ENCODE data around the gene SOX13.

Gene SOX13

DNA sequence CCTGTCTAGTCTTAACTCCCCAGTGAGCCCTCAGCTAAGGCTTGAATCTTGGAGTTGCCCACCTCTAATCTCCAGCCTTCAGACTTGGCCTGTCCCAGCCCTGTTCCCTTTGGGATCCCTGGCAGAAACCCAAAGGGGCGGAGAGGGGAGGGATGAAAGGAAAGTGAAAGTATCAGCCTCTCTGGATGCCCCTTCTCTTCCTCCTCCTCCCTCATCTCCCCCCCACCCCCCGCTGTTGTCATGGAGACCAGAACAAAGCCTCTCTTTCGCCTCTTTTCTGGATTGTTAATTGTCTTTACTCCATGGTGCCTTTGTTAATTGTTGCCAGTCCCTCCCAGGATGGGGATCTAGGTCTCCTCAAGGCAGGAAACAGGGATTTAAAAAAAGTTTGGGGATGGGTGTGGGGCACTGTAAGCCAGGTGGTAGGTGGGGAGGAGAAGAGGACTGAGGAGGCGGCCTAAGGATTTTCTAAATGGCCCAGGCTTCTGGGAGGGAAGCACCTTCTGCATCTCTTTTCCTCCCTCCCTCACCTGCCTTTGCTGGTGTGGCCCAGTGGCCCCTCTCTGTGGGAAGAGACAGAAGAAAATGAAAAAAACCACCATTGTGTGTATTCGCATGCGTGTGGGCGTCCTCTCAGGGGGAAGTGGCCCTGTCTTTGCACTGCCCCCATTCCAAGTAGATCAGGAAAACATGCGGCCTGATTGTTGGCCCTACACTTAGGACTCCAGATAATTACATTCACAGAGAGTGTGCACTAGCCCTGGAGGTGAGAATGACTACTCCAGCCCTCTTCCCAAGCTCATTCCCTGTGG, 7.5 kb upstream of the SOX13 start:
- DNase-seq (ENCODE audit: low read depth in 2 of 2): no peak

DNA sequence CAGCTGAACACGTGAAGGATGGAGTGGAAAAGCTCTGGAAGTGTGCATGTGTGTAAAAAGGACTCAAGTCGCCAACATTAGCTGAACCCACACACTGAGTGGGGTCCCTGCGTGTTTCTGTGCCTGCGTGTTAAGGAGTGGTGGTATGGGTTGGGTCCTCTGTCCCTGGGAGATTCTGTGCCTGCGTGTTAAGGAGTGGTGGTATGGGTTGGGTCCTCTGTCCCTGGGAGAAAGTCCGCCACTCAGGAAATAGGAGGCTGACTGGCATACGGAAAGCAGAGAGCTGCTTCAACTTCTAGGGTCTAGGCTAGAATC, 7.0 kb upstream of the SOX13 start:
- no peak for DNase-seq (ENCODE audit: low read depth in 2 of 2)

DNA sequence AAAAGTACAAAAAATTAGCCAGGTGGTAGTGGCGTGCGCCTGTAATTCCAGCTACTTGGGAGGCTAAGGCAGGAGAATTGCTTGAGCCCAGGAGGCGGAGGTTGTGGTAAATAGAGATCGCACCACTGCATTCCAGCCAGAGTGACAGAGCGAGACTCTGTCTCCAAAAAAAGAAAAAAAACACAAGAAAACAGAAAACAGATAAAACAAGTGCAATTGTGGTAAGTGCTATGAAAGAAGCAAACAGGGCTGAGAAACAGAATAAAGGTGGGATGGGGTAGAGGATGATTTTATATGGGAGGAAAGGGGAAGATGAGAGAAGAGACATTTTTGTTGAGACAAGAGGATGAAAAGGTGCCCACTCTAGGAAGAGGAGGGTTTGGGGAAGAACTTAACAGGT, 5.0 kb upstream of the SOX13 start:
- no peak for DNase-seq (ENCODE audit: low read depth in 2 of 2)

DNA sequence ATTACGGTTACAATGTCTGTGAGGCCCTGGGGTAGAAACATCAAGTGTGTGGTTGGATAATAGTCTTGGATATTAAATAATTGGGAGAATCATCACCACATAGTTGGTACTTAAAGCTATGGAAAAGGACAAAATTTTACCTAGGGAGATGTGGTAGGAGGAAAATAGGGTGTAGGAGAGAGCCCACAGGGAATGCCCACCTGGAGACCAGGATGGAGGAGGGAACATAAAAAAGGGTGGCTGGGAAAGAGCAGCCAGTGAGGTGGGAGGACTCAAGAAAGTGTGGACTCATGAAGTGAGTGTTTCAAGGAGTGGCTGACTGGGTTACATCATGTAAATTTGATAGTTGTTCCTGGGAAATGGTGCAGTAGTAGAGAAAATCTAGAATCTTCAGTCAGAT, 3.0 kb upstream of the SOX13 start:
- no peak for DNase-seq (ENCODE audit: low read depth in 2 of 2)

DNA sequence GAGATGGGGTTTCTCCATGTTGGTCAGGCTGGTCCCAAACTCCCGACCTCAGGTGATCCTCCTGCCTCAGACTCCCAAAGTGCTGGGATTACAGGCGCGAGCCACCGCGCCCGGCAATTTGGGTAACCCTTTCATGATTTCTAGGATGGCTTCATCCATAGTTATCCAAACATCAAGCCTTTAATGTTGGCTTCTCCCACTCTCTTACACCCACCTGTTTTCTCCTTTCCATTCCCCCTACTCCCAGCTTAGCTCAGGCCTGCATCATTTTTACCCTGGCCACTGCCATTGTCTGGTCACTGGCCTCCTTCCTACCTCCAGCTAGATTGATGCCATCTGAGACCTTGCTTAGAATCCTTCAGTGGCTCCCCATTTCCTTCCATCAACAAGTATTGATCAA, 2.0 kb upstream of the SOX13 start:
- no peak for DNase-seq (ENCODE audit: low read depth in 2 of 2)

DNA sequence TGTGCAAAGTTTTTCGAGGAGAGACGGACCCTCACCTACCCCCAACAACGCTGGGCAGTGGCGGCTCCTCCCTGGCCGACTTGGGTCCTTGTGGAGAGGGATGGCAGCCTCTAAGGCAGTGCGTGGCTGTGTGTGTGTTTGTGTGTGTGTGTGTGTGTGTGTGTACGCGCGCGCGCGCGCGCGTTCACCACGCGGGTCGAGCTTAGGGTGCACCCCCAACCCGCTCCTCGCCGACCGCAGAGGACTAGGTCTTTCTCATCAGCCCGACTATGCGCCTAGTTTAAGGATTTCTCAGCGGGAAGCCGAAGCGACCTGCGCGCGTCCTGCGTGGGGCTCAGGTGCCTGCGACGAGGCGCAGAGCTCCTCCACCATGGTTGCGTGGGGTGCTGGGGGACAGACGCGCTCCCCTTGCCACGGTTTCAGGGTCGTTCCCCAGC, 940 bp downstream of the SOX13 start:
- no peak for DNase-seq (ENCODE audit: low read depth in 2 of 2)

DNA sequence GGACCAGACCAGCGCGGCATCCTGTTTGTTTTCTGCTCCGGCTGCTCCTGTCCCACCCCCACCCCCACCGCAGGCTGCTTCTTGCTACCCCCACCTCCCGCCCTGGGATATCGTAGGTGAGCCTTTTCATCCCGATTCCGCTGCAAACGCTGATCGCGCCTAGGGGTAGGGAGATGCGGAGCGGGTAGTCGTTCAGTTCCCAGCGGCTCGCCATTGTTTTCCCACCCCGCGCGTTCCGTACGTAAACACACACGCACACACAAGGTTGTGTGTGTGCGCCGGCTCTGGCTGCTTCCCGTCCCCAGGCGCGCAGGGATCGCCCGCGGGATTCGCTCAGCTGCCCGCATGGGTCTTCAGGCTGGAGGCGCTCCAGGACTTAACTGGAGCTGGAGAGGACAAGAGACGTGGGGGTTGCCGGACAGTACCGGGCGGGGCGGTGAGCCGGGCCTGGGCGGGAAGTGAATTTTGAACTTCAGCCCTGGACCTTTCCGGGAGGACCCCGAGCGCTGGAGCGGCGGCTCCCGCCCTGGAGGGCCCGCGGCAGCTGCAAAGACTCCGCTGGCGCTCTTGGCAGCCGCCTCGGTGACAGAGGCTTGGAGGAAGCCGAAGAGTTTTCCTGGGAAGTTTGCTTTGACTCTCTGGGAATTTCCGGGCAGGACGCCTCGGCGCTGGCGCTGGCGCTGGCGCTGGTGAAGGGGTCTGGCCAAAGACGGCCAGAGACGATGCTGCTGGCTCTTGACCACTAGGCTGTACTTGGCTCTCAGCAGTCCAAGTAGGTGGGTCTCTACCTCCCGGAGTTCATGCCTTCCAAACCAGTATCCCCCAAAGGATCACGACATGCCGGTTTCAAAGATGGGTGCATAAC, 1.6 kb downstream of the SOX13 start:
- DNase-seq (ENCODE audit: low read depth in 2 of 2): no peak

DNA sequence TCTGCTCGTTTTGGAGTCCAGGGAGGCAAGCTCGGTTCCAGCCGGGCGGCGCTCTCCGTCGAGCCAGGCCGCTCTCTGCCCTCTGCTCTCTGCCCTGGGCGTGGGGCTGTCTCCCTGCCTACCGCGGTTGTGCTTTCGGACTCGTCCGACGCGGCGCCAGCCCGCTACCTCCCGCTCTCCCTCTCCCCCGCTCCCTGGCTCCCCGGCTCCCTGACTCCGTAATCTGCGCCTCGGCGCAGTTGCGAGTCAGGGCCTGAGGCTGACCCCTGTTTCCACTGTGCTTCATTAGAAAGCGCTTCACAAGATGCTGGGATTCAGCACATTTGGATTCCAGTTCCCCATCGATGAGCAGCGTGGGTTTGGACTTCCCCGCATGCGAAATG, 2.2 kb downstream of the SOX13 start:
- no peak for DNase-seq (ENCODE audit: low read depth in 2 of 2)

DNA sequence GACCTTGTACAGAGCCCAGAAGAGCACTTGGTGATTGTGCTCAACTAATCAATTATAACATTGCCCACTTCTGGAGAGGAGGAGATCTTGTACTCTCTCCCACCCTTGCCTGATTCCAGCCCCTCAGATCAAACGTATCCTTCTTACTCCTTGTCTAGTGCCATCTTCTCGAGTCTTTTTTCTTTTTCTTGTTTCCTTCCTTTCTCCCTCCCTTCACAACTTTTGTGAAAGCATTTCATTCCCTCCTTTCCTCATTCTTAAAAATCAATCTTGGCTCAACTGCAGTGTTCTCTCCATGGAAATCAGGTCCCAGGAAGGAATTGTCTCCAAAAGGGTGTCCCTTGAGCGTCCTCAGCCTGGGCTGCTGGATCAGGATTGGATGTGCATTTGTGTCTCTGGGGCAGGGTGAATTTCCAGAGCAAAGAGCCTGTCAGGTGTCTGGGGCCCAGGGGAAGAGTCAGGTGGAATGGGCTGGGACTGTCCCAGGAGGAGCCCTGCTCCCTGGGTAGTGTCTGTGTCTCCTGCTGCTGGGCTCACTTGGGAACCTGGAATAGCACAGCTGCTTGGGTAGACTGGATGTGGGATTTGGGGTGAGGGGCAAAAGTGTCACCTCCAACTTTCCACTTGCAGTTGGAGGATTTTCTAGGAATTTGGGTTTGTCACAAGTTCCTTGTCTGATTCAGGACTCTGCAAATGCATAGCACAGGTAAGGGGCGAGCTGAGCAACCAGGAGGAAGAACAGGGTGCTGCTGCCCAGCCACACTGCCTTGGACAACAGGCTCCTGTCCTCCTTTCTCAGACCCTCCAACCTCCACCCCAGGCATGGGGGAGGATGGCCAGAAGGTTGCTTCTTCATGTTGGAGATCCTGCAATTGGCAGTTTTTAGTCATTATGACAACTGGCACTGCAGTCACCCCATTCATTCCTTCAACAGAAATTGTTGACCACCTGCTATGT, 3.3 kb downstream of the SOX13 start:
- DNase-seq (ENCODE audit: low read depth in 2 of 2): no peak

DNA sequence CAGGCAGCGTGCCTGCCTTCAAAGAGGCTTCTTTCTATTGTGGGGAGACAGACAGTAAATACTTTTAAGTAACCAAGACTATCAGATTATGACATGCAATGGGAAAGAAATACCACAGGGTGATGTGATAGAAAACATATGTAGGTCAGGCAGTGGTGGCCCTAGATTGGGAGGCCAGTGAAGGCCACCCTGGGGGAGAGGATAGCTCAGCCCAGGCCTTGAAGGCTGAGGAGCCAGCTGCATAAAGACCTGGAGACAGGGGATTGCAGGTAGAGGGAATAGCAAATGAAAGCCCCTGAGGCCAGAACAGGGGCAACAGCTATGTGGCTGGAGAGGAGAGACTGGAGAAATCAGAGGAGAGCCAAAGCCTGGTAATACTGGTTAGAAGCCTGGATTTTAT, 4.0 kb downstream of the SOX13 start:
- no peak for DNase-seq (ENCODE audit: low read depth in 2 of 2)

DNA sequence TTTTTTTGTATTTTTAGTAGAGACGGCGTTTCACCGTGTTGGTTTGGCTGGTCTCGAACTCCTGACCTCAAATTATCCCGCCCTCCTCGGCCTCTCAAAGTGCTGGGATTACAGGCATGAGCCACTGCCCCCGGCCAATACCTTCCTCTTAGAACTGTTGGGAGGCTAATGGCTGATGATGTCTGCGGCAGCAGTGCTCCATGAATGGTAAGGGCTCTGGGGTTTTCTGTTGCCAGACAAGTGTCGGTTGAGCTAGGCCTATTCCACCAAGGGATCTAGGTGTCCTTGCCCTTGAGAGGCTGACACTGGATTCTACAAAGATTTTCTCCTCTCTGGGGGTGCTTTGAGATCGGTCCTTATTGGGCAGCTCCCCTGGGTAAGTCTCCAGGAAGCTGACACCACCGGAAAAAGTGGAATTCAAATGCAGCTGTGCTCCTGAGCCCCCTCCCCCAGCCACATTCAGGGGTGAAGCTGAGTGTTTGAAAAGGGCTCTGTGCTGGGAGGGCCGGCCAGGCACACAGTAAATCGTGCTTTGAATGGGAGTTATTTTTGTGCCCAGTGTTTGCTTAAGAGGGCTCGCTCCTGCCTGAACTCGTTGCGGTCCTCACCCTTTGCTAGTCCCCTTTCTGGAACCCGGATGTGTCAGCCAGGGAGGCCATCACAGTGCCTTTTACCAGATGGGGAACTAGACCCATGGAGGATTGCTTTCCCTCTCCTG, 5.2 kb downstream of the SOX13 start:
- no peak for DNase-seq (ENCODE audit: low read depth in 2 of 2)

DNA sequence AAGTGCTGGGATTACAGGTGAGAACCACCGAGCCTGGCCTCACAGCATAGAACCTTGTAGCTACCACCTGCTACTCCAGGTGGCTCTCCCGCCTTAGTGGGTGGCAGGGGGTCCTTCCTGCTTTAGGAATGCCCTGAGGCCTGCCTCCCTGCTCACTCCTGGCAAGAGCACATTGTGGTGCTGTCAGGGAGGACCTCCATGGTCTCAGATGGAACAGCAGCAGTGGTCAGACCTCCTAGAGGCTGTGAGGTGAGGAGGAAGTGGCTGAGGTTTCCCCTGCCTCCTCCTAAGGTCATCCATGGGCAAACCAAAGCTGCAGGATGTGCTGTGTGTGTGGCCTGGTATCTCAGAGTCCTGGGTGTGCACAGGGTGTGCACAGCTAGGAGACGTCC, 6.7 kb downstream of the SOX13 start:
- no peak for DNase-seq (ENCODE audit: low read depth in 2 of 2)

DNA sequence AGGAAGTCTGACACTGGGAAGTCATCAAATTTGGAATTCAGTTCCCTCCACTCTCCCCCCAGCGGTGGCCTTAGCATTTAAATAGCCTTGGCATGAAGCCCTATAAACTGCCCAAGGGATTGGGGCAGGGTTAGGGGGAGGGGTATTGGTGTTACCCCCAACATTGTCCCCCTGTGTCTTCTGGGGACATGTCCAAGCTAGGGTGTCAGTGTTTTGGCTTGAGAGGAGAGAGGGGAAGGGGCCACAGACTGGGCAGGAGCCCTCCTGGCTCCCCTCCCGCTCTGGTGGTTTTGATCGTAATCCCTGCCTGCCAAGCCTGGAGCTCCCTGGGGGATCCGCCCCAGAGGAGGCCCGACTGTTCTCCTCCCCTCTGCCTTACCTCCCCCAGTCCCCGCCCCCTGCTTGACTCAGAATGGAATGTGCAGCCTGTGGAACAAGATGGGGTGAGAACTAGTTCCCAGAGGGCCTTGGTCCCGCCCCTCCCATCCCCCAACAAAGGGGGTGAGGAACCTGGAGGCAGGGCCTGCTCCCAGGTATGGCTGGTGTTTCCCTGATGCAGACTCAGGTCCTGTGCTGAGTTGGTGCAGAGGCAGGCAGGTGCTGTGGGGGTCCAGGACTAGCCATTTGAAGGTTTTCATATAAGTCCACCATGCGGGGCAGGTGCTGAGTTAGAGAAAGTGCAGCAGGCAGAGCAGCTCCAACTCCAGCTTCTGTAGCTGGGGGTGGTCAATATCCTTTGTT, 7.4 kb downstream of the SOX13 start:
- DNase-seq (ENCODE audit: low read depth in 2 of 2): peak; percentile 76 to 78

DNA sequence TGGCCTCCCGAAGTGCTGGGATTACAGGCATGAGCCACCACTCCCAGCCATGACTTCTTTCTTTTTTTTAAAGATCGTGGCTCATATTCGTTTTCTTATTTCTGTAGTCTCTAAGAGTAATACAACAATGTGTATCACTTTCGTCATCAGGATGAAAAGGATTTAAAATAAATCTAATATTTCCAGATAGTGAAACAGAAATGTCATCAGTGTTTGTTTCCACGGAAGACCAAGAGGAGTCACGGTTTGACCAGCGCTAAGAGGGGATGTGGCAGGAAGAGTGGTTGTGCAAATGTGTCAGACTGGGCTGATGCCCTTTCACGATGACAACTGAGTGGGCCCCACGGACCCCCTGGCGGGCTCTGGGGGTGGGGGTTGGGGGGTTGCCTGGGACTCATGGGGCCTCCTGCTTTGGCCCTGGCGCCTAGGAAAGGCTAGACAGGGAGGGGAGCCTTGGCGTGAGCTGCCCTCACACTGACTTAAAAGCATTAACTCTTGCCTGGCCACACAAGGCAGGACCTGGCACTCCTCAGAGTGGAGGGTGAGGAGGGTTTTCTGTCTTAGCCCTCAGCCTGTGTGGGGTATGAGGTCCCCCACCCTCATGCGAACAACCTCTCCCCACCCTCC, 8.4 kb downstream of the SOX13 start:
- no peak for DNase-seq (ENCODE audit: low read depth in 2 of 2)

DNA sequence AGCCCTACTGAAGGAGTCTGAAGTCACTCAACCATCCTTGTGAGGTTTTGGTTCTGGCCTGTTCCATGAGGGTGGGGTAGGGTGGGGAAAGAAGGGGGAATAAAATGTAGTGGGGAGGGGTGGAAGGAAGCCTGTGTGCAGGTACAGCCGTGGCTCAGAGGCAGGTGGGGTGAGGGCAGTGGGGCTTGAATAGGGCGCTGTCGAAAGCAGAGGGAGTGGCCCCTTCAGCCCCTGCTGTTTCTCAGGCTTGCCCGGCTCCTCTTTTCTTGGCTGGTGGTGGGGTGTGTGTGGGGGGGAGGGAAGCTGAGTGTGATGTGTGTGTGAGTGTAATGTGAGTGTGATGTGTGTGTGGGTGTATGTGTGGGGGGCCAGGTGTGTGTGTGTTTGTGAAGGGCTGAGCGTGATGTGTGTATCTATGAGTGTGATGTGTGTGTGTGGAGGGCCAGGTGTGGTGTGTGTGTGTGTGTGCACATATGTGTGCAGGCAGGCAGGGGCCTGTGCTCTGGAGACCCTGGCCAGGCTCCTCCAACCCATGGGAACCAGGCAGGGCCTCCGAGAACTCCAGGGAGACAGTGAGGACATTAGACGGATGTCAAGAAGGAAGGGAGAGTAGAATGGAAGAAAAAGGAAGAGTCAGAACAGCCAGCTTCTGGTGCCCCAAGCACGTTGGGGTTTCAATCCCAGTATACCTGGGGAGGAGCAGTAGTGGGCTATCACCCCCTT, 9.0 kb downstream of the SOX13 start:
- DNase-seq (ENCODE audit: low read depth in 2 of 2): no peak

DNA sequence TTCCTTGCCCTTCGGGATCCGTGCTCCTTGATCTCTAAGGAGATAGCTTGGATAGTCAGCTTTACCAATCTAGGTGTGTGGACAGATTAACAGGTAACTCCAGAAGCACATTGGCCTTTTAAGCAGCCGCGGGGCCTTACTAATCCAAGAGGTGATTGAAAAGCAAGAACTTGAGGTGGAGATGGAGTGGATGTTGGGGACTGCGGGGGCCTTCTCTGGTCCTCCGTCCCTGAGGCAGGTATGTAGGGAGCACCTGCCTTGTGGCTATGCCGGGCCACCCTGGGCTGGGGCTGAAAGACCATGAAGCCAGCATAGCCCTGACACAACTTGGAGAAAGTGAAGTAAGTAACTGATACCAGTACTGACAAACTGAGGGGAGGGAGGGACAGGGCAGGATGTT, 10.6 kb downstream of the SOX13 start:
- no peak for DNase-seq (ENCODE audit: low read depth in 2 of 2)

DNA sequence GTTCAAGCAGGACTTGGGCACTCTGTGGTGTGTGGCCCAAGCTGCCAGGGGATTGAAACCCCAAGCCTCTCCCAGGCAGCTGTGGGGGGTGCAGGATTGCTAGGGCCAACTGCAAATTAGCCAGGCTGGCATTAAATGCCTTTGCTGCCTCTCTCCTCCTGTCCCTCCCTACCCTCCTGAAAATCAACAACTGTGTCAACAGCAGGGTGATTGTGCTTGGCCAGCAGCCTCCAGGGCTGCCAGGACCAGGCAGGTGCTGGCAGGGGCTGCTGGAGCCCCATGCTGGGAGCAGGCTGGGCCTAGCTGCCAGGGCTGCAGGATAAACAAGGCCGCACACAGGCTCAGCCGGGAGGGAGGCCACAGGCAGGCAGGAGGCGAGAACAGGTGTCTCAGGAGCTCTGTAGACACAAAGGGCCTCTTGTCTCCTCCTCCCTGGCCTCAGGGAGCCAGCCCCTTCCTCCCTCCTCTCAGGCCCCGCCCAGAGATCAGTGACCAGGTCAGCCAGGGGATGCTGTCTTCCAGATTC, 11.4 kb downstream of the SOX13 start:
- no peak for DNase-seq (ENCODE audit: low read depth in 2 of 2)

DNA sequence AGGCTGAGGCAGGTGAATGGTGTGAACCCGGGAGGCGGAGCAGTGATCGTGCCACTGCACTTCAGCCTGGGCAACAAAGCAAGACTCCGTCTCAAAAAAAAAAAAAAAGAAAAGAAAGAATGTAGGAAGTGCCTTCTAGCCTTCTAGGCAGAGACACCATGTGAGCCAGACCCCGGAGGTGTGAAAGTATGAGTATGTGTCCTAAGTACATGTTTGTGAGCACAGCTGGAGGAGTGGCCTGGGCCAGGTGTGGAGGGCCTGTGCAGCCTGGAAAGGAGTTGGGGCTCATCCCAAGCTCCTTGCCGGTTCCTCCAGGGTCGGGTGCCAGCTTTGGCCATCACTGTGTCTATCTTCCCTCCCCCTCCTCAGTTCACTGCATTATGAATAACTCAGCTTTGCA, 13.0 kb downstream of the SOX13 start:
- no peak for DNase-seq (ENCODE audit: low read depth in 2 of 2)

DNA sequence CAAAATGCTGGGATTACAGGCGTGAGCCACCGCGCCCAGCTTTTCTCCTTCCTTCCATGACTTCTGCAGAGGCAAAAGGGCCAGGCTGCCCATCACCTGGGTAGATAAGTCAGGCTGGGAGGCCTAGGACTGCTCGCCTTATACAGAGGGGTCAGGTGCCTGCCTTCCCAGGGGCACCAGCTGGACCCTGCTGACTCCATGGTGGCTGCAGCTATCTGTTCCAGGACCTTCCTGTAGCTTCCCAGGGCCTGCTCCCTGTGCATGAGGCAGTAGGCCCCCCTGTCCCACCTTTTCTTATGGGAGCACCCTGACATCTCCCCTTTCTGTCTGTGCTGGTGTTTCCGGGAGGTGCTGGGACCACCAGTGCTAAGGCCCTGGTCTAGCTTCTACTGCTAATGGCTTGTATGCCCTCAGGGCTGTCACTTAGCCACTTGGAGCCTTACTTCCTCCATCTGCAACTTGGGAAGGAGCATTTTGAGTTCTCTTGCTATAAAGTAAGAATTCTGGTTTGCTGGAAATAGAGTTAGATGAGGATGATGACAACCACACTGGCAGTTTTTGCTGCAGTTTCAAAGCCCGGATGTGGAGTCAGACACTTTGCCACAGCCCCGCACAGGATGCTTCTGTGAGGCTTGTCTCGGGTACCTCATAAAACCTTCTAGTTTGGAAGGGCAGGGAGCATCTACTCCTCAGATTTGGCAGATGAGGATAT, 14.4 kb downstream of the SOX13 start:
- DNase-seq (ENCODE audit: low read depth in 2 of 2): no peak
